Measurements from ENCODE around the gene SH2D4B.

DNA sequence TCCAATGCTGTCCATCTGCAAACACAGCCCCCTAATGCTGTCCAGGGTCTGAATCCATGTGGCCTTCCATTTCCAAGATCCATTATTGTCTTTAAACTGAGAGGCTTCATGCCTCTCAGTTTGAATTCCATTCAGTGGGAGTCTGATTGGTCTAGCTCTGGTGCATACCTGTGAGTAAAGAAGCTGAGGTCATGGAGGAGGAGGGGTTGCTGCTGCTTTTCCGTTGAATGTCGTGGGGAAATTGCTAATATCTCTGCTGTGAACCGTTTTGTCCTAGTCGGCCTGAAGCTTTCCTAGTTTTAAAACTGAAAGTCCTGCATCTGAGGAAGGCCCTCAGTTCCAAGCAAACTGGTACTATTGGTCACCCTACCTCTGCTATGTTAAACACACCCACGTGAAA lies 17.7 kb downstream of the SH2D4B start:
- TF ChIP-seq, protein P1, sequence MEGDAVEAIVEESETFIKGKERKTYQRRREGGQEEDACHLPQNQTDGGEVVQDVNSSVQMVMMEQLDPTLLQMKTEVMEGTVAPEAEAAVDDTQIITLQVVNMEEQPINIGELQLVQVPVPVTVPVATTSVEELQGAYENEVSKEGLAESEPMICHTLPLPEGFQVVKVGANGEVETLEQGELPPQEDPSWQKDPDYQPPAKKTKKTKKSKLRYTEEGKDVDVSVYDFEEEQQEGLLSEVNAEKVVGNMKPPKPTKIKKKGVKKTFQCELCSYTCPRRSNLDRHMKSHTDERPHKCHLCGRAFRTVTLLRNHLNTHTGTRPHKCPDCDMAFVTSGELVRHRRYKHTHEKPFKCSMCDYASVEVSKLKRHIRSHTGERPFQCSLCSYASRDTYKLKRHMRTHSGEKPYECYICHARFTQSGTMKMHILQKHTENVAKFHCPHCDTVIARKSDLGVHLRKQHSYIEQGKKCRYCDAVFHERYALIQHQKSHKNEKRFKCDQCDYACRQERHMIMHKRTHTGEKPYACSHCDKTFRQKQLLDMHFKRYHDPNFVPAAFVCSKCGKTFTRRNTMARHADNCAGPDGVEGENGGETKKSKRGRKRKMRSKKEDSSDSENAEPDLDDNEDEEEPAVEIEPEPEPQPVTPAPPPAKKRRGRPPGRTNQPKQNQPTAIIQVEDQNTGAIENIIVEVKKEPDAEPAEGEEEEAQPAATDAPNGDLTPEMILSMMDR (conservative IDR thresholded peaks at IDR 0.05; ENCODE audit: low read depth, low read length) = no peak
- no peak for TF ChIP-seq EZH2 (IDR thresholded peaks at IDR 0.05; ENCODE audit: low read length, unreplicated experiment)

All from PC-3 (cell line).